ENCODE results near the gene NEDD4L. TPM values are rescaled to one million over a fixed set of nuclear protein-coding genes. Genes with fewer than 3 reads are reported as not detected.

The NEDD4L gene
- total and polyA plus RNA-seq, 10 of the 15 experiments (the other 5 are each of a cell fraction or from before 2014, with no cell fraction given) = 7.4 to 24.0 (median 17.7) TPM

DNA sequence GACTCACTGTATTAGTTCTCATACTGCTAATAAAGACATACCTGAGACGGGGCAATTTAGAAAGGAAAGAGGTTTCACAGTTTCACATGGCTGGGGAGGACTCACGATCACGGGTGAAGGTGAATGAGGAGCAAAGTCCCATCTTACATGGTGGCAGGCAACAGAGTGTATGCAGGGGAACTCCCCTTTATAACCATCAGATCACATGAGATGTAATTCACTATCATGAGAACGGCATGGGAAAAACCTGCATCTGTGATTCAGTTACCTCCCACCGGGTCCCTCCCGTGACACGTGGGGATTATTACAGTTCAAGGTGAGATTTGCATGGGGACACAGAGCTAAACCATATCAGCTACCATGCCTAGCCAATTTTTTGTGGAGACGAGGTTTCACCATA lies 168.2 kb downstream of the NEDD4L start (continued):
- TF ChIP-seq, protein P1, sequence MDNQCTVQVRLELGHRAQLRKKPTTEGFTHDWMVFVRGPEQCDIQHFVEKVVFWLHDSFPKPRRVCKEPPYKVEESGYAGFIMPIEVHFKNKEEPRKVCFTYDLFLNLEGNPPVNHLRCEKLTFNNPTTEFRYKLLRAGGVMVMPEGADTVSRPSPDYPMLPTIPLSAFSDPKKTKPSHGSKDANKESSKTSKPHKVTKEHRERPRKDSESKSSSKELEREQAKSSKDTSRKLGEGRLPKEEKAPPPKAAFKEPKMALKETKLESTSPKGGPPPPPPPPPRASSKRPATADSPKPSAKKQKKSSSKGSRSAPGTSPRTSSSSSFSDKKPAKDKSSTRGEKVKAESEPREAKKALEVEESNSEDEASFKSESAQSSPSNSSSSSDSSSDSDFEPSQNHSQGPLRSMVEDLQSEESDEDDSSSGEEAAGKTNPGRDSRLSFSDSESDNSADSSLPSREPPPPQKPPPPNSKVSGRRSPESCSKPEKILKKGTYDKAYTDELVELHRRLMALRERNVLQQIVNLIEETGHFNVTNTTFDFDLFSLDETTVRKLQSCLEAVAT (IDR thresholded peaks at IDR 0.05) = peak; percentile 58; the same call in 1 of the 2 replicates
- TF ChIP-seq NR2F1 (conservative IDR thresholded peaks at IDR 0.05) (no peak), ZNF207 (IDR thresholded peaks at IDR 0.05; ENCODE audit: borderline replicate concordance) (no peak), EGR1 (IDR thresholded peaks at IDR 0.05; ENCODE audit: borderline replicate concordance in 1 of 2, low read depth in 2 of 2, low read length in 2 of 2) (no peak), SREBF1 (IDR thresholded peaks at IDR 0.05; ENCODE audit: low read length) (no peak), CBX5 (IDR thresholded peaks at IDR 0.05; ENCODE audit: low read depth) (no peak), NFIC (IDR thresholded peaks at IDR 0.05; ENCODE audit: low read depth, low read length) (no peak; the same call in 1 of the 2 replicates), IKZF1 (conservative IDR thresholded peaks at IDR 0.05) (peak; percentile 38; the same call in 1 of the 2 replicates), NFXL1 (IDR thresholded peaks at IDR 0.05; ENCODE audit: borderline replicate concordance) (no peak), GABPA (IDR thresholded peaks at IDR 0.05; ENCODE audit: low read depth) (no peak), MTA3 (IDR thresholded peaks at IDR 0.05; ENCODE audit: borderline replicate concordance, low read length) (no peak), ZZZ3 (IDR thresholded peaks at IDR 0.05; ENCODE audit: control insufficient read depth, insufficient read length, low read depth) (no peak)
- TF ChIP-seq, protein P2, sequence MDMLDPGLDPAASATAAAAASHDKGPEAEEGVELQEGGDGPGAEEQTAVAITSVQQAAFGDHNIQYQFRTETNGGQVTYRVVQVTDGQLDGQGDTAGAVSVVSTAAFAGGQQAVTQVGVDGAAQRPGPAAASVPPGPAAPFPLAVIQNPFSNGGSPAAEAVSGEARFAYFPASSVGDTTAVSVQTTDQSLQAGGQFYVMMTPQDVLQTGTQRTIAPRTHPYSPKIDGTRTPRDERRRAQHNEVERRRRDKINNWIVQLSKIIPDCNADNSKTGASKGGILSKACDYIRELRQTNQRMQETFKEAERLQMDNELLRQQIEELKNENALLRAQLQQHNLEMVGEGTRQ (IDR thresholded peaks at IDR 0.05; ENCODE audit: borderline replicate concordance, low read depth, low read length) = no peak
- TF ChIP-seq, protein P3, sequence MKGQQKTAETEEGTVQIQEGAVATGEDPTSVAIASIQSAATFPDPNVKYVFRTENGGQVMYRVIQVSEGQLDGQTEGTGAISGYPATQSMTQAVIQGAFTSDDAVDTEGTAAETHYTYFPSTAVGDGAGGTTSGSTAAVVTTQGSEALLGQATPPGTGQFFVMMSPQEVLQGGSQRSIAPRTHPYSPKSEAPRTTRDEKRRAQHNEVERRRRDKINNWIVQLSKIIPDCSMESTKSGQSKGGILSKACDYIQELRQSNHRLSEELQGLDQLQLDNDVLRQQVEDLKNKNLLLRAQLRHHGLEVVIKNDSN (IDR thresholded peaks at IDR 0.05; ENCODE audit: borderline replicate concordance, extremely low read length, insufficient read depth, low read depth, low read length) = no peak
- TF ChIP-seq, protein P4, sequence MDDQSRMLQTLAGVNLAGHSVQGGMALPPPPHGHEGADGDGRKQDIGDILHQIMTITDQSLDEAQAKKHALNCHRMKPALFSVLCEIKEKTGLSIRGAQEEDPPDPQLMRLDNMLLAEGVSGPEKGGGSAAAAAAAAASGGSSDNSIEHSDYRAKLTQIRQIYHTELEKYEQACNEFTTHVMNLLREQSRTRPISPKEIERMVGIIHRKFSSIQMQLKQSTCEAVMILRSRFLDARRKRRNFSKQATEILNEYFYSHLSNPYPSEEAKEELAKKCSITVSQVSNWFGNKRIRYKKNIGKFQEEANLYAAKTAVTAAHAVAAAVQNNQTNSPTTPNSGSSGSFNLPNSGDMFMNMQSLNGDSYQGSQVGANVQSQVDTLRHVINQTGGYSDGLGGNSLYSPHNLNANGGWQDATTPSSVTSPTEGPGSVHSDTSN (IDR thresholded peaks at IDR 0.05; ENCODE audit: insufficient replicate concordance, low read depth, low read length) = no peak
- TF ChIP-seq, protein P5, sequence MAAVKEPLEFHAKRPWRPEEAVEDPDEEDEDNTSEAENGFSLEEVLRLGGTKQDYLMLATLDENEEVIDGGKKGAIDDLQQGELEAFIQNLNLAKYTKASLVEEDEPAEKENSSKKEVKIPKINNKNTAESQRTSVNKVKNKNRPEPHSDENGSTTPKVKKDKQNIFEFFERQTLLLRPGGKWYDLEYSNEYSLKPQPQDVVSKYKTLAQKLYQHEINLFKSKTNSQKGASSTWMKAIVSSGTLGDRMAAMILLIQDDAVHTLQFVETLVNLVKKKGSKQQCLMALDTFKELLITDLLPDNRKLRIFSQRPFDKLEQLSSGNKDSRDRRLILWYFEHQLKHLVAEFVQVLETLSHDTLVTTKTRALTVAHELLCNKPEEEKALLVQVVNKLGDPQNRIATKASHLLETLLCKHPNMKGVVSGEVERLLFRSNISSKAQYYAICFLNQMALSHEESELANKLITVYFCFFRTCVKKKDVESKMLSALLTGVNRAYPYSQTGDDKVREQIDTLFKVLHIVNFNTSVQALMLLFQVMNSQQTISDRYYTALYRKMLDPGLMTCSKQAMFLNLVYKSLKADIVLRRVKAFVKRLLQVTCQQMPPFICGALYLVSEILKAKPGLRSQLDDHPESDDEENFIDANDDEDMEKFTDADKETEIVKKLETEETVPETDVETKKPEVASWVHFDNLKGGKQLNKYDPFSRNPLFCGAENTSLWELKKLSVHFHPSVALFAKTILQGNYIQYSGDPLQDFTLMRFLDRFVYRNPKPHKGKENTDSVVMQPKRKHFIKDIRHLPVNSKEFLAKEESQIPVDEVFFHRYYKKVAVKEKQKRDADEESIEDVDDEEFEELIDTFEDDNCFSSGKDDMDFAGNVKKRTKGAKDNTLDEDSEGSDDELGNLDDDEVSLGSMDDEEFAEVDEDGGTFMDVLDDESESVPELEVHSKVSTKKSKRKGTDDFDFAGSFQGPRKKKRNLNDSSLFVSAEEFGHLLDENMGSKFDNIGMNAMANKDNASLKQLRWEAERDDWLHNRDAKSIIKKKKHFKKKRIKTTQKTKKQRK (IDR thresholded peaks at IDR 0.05; ENCODE audit: low read depth, low read length) = no peak
- TF ChIP-seq, protein P6, sequence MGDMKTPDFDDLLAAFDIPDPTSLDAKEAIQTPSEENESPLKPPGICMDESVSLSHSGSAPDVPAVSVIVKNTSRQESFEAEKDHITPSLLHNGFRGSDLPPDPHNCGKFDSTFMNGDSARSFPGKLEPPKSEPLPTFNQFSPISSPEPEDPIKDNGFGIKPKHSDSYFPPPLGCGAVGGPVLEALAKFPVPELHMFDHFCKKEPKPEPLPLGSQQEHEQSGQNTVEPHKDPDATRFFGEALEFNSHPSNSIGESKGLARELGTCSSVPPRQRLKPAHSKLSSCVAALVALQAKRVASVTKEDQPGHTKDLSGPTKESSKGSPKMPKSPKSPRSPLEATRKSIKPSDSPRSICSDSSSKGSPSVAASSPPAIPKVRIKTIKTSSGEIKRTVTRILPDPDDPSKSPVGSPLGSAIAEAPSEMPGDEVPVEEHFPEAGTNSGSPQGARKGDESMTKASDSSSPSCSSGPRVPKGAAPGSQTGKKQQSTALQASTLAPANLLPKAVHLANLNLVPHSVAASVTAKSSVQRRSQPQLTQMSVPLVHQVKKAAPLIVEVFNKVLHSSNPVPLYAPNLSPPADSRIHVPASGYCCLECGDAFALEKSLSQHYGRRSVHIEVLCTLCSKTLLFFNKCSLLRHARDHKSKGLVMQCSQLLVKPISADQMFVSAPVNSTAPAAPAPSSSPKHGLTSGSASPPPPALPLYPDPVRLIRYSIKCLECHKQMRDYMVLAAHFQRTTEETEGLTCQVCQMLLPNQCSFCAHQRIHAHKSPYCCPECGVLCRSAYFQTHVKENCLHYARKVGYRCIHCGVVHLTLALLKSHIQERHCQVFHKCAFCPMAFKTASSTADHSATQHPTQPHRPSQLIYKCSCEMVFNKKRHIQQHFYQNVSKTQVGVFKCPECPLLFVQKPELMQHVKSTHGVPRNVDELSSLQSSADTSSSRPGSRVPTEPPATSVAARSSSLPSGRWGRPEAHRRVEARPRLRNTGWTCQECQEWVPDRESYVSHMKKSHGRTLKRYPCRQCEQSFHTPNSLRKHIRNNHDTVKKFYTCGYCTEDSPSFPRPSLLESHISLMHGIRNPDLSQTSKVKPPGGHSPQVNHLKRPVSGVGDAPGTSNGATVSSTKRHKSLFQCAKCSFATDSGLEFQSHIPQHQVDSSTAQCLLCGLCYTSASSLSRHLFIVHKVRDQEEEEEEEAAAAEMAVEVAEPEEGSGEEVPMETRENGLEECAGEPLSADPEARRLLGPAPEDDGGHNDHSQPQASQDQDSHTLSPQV (IDR thresholded peaks at IDR 0.05) = peak; percentile 21; the same call in 1 of the 2 replicates
